Heart left ventricle (tissue), 16 donors: Measurements from ENCODE around the gene BTBD16. TPM values are rescaled to one million over a fixed set of nuclear protein-coding genes. Genes with fewer than 3 reads are reported as not detected.

Experiments
- ATAC-seq, 4 donors: fragments of 200-7000 bp; cut with Tn5 transposase; one replicate each; pipeline ENCODE4 v1.9.1; 2020 to 2022; ENCODE audit warnings: moderate library complexity in 4 of 4, mild to moderate bottlenecking in 3 of 4, moderate number of reproducible peaks in 1 of 4
- DNase-seq, 5 donors: peaks; one replicate each; pipeline ENCODE4 v3.0.0-alpha.2; 2020
- H3K27ac ChIP-seq, 12 donors: fragments of 200-600 bp; sonication (generic) in 4 of 12; one replicate each; pipeline versions ENCODE4 v1.5.0 to v1.8.0; 2016 to 2022; ENCODE audit warnings: mild to moderate bottlenecking in 2 of 12
- H3K27me3 ChIP-seq, 9 donors: fragments of 200-600 bp; sonication (generic) in 2 of 9; one replicate each; pipeline versions ENCODE4 v1.5.1 to v1.8.0; 2016 to 2022; ENCODE audit warnings: mild to moderate bottlenecking in 3 of 9
- H3K36me3 ChIP-seq, 9 donors: fragments of 200-600 bp; sonication (generic) in 2 of 9; one replicate each; pipeline versions ENCODE4 v1.5.0 to v1.8.0; 2018 to 2022; ENCODE audit warnings: mild to moderate bottlenecking in 2 of 9
- H3K4me1 ChIP-seq, 12 donors: fragments of 200-600 bp; sonication (generic) in 4 of 12; one replicate each; pipeline versions ENCODE4 v1.5.0 to v1.8.0; 2016 to 2022; ENCODE audit warnings: mild to moderate bottlenecking in 3 of 12
- H3K4me3 ChIP-seq, 12 donors: fragments of 200-600 bp; sonication (generic) in 4 of 12; one replicate each; pipeline versions ENCODE4 v1.5.0 to v1.8.0; 2017 to 2022; ENCODE audit warnings: mild to moderate bottlenecking in 9 of 12, moderate library complexity in 4 of 12
- H3K9me3 ChIP-seq, 12 donors: fragments of 200-600 bp; sonication (generic) in 4 of 12; one replicate each; pipeline versions ENCODE4 v1.5.0 to v1.8.0; 2016 to 2022; ENCODE audit warnings: mild to moderate bottlenecking in 1 of 12
- POLR2A ChIP-seq, 2 donors: fragments of 450-650 bp; IDR thresholded peaks; one replicate each; pipeline ENCODE4 v1.6.1; 2017; ENCODE audit warnings: antibody characterized with exemption in 2 of 2, mild to moderate bottlenecking in 2 of 2, moderate library complexity in 2 of 2
- WGBS, 4 donors: extraction: QIAGEN DNeasy Blood & Tissue Kit in 2 of 4; methylation state at CpG; one replicate each; pipeline versions ENCODE4 v1.1.5 to v1.1.7; 2013 to 2018; 5-methylcytosine and 5-hydroxymethylcytosine counted together
- intact Hi-C, 10 donors: fragments of 100-400 bp; cut with DNase I; formaldehyde crosslinking; loops; one replicate each; pipeline versions ENCODE4 v1.11.1 to v1.14.2; 2022
- polyA plus RNA-seq, 2 donors: library from polyadenylated mRNA; stranded (reverse); fragments of 200-250 nt; gene quantifications; one replicate each; pipeline ENCODE4 v1.2.3, GENCODE V29; 2013
- total RNA-seq, 9 donors: library from RNA; depleted of rRNA in 2 of 9; stranded (reverse); fragments of >200 nt in 2 of 9; fragmentation: NEBNext Ultra II Directional in 3 of 9; extraction: Animal tissue kit (Norgen Biotek cat#: 25700) in 3 of 9; gene quantifications; one replicate each; pipeline versions ENCODE4 v1.1.0 to v1.2.4, GENCODE V29; 2016 to 2023
- TF ChIP-seq, protein P1 (sequence below), 12 donors: fragments of 200-600 bp; sonication (generic) in 4 of 12; IDR thresholded peaks; one replicate each; pipeline versions ENCODE4 v1.5.0 to v1.8.0; 2018 to 2022; ENCODE audit warnings: antibody characterized with exemption in 12 of 12, mild to moderate bottlenecking in 5 of 12
- donor health status: ischemic (EF 13 %, LVEDD 7.1; RV severe dilation, severe dysfunction).
- donor health status: healthy with polysubstance abuse.
- donor health status: DM: no; HTN: yes; CAD: no.
- donor health status: DM: no; HTN: no; CAD: no.
- donor health status: ischemic (EF 25% LVEDD 6.9; RV normal size, moderate dysfunction).
- donor health status: ischemic (EF 25% LVEDD 5.7; RV mildly dilated, moderate dysfunction).
- donor health status: healthy.
- donor health status: DM: yes; HTN: yes; CAD: no.
- donor health status: ischemic (EF 35%, LVEDD 5.7; RV mildly dilated, moderate dysfunction).
- donor health status: nonischemic (EF 11% LVEDD 7.7; RV severe dilation, severe dysfunction).
- donor health status: DM: yes; HTN: yes; CAD: no.
- donor health status: PGD.
- donor health status: ischemic (EF 29% LVEDD 5.4; RV normal size, mild dysfunction).
- donor health status: nonischemic (EF 23%, LVEDD 6.1; RV moderate dilation, normal function).

The BTBD16 gene
- total and polyA plus RNA-seq, 11 donors, result 0.23 to 0.25 TPM; not detected in 9

DNA sequence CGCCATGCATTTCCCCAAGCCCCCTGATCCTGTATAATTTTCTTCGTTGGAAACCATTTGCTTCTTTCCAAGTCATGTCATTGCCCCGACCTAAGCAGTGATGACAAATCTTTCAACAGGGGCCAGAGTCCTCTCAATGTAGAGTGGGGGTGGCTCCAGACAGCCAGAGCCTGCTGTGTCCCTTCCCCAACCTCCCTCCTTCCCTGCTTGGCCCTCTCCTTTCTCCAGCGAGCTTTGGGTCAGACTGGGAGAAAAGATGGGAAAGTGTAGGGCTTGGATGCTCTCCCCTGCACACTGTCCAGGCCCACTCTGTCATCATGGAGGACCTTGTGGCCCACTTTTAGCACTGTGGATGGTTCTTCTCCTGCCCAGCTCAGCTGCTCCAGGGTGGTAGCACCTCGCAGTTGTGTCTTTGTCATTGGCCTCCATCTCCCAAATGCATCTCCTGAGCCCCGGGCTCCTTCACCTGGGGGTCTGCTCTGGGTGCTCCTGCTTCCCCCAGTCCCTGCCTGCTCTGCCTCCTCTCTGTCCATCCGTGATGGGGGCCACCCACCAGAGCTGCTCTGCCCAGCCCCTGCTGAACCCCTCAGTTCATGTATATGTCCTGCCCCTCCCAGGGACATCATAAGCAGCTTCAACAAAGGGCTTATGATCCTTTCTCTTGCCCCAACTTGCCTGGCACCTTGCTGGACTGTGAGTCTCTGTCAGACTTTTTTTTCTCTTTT, 37.5 kb downstream of the BTBD16 start:
- no peak for TF ChIP-seq POLR2A (IDR thresholded peaks at IDR 0.05)
- TF ChIP-seq, protein P1, sequence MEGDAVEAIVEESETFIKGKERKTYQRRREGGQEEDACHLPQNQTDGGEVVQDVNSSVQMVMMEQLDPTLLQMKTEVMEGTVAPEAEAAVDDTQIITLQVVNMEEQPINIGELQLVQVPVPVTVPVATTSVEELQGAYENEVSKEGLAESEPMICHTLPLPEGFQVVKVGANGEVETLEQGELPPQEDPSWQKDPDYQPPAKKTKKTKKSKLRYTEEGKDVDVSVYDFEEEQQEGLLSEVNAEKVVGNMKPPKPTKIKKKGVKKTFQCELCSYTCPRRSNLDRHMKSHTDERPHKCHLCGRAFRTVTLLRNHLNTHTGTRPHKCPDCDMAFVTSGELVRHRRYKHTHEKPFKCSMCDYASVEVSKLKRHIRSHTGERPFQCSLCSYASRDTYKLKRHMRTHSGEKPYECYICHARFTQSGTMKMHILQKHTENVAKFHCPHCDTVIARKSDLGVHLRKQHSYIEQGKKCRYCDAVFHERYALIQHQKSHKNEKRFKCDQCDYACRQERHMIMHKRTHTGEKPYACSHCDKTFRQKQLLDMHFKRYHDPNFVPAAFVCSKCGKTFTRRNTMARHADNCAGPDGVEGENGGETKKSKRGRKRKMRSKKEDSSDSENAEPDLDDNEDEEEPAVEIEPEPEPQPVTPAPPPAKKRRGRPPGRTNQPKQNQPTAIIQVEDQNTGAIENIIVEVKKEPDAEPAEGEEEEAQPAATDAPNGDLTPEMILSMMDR (IDR thresholded peaks at IDR 0.05), result no peak
- ATAC-seq (peak; percentile 19 to 64 (median 40)), DNase-seq (peak in 1 of 5 donors; percentile 3)
- Histone ChIP-seq H3K27ac (peak overlapping the region; percentile 71 to 91 (median 82)), H3K36me3 (no peaks in the 10 kb centered on the region), H3K27me3 (no peaks in the 10 kb centered on the region), H3K9me3 (peaks cover 0 to 10% (median 0%) of the 10 kb centered on the region in 12 donors), H3K4me1 (peaks cover 0 to 37% (median 21%) of the 10 kb centered on the region in 12 donors), H3K4me3 (peak overlapping the region in 3 of 12 donors; percentile 2 to 30 (median 2))
- intact Hi-C loops, result loop anchor here in 2 of 10 donors (5.0 kb wide), 1 partner anchor 34 kb away; no protein-coding TSS in a partner anchor
- WGBS, 4 donors, result 58 to 59% (median 58%) methylated on average over 7 of the region's 7 CpGs

DNA sequence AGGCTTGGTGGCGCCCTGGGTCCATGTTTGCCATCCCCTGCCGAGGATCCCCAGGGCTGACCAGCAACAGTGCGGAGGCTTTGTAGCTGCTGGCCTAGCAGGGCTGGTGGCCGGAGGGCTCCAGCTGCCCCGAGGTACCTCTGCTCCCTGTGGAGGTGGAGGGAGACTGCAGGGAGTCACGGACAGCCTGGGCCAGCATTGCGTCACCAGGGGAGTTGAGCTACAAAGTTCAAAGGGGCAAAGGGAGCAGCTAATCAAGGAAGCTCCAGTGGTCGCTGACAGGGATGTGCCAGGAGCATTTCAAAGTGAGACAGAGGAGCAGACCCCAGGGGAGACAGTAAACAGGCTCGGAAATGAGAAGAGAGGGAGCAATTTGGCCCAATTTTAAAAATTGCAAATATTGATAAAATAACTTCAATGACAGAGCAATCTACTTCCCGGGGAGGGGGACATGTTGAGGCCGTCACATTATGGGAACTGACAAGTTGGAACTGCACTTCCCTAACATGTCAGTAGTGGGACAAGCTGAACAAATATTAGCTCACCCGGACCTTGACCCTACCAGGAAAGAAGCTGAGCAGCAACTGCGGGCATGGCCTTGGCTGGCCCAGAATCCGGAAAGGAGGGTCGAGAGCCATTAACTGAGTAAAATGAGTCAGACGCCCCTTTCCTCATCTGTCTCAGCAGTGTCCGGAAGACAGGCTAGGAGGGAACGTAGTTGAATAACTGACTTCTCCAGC, 39.4 kb downstream of the BTBD16 start:
- DNase-seq (no peak), ATAC-seq (peak in 1 of 4 donors; percentile 45)
- Histone ChIP-seq H3K4me3 (no peak overlapping the region), H3K27me3 (no peaks in the 10 kb centered on the region), H3K9me3 (peaks cover 0 to 7% (median 0%) of the 10 kb centered on the region in 12 donors), H3K36me3 (no peaks in the 10 kb centered on the region), H3K27ac (peak overlapping the region in 2 of 12 donors; percentile 33 to 89), H3K4me1 (peaks cover 0 to 37% (median 21%) of the 10 kb centered on the region in 12 donors)
- intact Hi-C loops, result no loop called here
- TF ChIP-seq, protein P1 (IDR thresholded peaks at IDR 0.05), result no peak
- TF ChIP-seq POLR2A (IDR thresholded peaks at IDR 0.05), result no peak
- 63 to 73% (median 72%) methylated on average over 17 to 18 of the region's 18 CpGs for WGBS, 4 donors

DNA sequence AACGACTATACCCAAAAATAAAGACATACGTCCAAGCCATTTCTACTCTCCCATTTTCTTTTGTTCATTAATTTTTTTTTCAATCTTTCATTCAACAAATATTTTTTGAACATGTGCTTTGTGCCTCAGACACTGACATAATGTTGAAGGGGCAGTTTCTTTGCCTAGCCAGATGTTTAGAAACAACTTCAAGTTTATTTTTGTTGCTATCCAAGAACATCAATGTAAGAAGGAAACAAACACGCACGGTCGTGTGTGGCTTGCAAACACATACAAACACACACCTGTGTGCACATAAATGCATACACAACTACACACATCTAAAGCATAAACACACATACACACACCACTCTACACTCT, 39.9 kb downstream of the BTBD16 start:
- peak in 1 of 5 donors; percentile 0 for DNase-seq
- no peak overlapping the region for H3K4me3 ChIP-seq
- intact Hi-C loops, result no loop called here
- no peaks in the 10 kb centered on the region for H3K27me3 ChIP-seq
- H3K36me3 ChIP-seq, result no peaks in the 10 kb centered on the region
- H3K4me1 ChIP-seq, result peaks cover 0 to 37% (median 21%) of the 10 kb centered on the region in 12 donors
- no peak for TF ChIP-seq POLR2A (IDR thresholded peaks at IDR 0.05)
- TF ChIP-seq, protein P1 (IDR thresholded peaks at IDR 0.05), result no peak
- 77 to 82% (median 78%) methylated on average over 5 of the region's 5 CpGs for WGBS, 4 donors
- ATAC-seq, result no peak
- peak overlapping the region in 1 of 12 donors; percentile 89 for H3K27ac ChIP-seq
- H3K9me3 ChIP-seq, result peaks cover 0 to 2% (median 0%) of the 10 kb centered on the region in 12 donors

DNA sequence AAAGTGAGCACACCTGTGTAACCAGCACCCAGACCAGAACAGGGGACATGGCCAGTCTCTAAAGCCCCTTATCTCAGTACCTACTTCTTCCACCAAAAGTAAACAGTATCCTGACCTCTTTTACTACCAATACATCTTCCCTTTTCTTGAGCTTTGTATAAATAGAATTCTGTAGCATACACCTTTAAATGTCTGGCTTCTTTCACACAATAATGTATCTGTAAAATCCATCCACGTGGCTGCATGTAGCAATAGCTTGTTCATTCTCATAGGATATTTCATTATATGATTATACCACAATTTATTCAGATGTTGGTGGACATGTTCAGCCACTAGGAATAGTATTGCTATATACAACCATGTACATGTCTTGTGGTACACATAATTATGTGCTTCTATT, 40.6 kb downstream of the BTBD16 start:
- WGBS, 4 donors, result 76 to 87% (median 81%) methylated on average over 1 of the region's 1 CpG
- intact Hi-C loops, result no loop called here

More for the DNA sequence above, 40.6 kb downstream of the BTBD16 start:
- peaks cover 0 to 37% (median 21%) of the 10 kb centered on the region in 12 donors for H3K4me1 ChIP-seq
- ATAC-seq (no peak), DNase-seq (no peak)
- H3K9me3 ChIP-seq, result no peaks in the 10 kb centered on the region
- TF ChIP-seq POLR2A (IDR thresholded peaks at IDR 0.05), result no peak
- TF ChIP-seq, protein P1 (IDR thresholded peaks at IDR 0.05), result no peak
- H3K27me3 ChIP-seq, result no peaks in the 10 kb centered on the region
- H3K36me3 ChIP-seq, result no peaks in the 10 kb centered on the region
- H3K4me3 ChIP-seq, result no peak overlapping the region
- no peak overlapping the region for H3K27ac ChIP-seq
